HG03095 (cell line): ENCODE results near the gene RPTN.

Experiments used
- ATAC-seq: cut with Tn5 transposase; IDR thresholded peaks from one replicate; pipeline ENCODE4 v1.9.1; 2021; ENCODE audit warnings: moderate library complexity; ENCODE audit not compliant: unreplicated experiment

Gene RPTN

GRCh38 chr1:152112101-152112884 lies 46.7 kb downstream of the RPTN start:
- ATAC-seq = no peak

GRCh38 chr1:152111515-152111968 lies 47.5 kb downstream of the RPTN start:
- ATAC-seq = no peak

GRCh38 chr1:152110860-152111514 lies 48.0 kb downstream of the RPTN start:
- no peak for ATAC-seq

- no peak for ATAC-seq
Measured at GRCh38 chr1:152110365-152110859, 48.6 kb downstream of the RPTN start.

- no peak for ATAC-seq
Measured at GRCh38 chr1:152109998-152110294, 49.1 kb downstream of the RPTN start.

- ATAC-seq = no peak
Measured at GRCh38 chr1:152109231-152109997, 49.6 kb downstream of the RPTN start.

GRCh38 chr1:152108882-152109222 lies 50.2 kb downstream of the RPTN start:
- no peak for ATAC-seq

- no peak for ATAC-seq
Measured at GRCh38 chr1:152107984-152108881, 50.8 kb downstream of the RPTN start.

GRCh38 chr1:152107031-152107983 lies 51.7 kb downstream of the RPTN start:
- no peak for ATAC-seq

- no peak for ATAC-seq
Measured at GRCh38 chr1:152104854-152105253, 54.2 kb downstream of the RPTN start.
